Epithelial cell of esophagus (primary cell): ENCODE measurements around the gene KPNA3.

Experiments used
- DNase-seq: peaks from one replicate; pipeline ENCODE4 v3.0.0; 2010; ENCODE audit warnings: low read depth
- H3K4me3 ChIP-seq: 2 replicates; pipeline ENCODE4 v1.5.1; 2011; ENCODE audit warnings: mild to moderate bottlenecking, low read length, control low read depth
- TF ChIP-seq, protein P1 (sequence below): IDR thresholded peaks from 2 replicates; pipeline ENCODE4 v1.5.1; 2011; ENCODE audit warnings: low read depth, mild to moderate bottlenecking, low read length, control low read depth, inconsistent platforms; ENCODE audit not compliant: insufficient read depth; ENCODE audit errors: missing control alignments

The KPNA3 gene

DNA sequence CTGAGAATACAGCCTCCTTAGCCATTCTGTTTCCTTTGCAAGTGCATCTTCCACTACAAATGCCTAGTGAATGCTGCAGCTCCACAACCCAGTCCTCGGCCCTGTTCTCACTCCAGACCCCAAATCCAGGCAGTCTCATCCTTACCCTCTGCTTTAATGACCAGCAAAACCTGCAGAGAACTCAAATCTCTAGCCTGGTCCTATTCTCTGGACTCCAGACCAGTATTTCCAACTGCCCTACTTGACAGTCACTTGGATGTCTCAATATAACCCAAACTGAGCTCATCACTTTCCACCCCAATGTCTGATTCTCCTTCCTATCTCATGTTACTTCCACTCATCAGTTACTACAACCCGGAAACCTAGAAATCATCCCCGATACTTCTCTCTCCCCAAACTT, 98.6 kb downstream of the KPNA3 start:
- TF ChIP-seq, protein P1, sequence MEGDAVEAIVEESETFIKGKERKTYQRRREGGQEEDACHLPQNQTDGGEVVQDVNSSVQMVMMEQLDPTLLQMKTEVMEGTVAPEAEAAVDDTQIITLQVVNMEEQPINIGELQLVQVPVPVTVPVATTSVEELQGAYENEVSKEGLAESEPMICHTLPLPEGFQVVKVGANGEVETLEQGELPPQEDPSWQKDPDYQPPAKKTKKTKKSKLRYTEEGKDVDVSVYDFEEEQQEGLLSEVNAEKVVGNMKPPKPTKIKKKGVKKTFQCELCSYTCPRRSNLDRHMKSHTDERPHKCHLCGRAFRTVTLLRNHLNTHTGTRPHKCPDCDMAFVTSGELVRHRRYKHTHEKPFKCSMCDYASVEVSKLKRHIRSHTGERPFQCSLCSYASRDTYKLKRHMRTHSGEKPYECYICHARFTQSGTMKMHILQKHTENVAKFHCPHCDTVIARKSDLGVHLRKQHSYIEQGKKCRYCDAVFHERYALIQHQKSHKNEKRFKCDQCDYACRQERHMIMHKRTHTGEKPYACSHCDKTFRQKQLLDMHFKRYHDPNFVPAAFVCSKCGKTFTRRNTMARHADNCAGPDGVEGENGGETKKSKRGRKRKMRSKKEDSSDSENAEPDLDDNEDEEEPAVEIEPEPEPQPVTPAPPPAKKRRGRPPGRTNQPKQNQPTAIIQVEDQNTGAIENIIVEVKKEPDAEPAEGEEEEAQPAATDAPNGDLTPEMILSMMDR, result no peak
- H3K4me3 ChIP-seq, result no peak overlapping the region
- DNase-seq, result no peak

DNA sequence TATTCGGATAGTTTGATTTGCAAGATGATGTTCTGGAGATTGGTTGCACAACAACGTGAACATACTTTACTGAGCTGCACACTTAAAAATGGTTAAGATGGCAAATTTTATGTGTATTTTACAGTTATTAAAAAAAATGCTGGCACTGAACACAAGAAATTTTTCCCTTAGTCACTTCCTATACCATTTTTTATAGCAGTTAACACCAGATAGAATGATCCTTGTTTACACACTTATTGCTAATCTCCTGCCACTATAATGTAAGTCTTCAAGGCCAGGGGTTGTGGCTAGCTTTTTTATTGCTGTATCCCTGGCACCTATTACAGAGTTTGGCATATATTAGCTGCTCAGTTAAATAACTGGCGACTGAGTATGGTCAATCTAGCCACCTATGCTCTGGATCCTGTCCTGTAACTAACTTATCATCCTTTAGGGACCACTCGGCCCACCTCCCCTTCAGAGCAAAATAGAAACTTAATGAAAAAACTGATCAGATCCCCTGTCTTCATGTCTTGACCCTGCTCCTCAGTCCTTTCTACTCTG, 99.2 kb downstream of the KPNA3 start:
- TF ChIP-seq, protein P1, result no peak
- no peak overlapping the region for H3K4me3 ChIP-seq
- DNase-seq, result no peak

DNA sequence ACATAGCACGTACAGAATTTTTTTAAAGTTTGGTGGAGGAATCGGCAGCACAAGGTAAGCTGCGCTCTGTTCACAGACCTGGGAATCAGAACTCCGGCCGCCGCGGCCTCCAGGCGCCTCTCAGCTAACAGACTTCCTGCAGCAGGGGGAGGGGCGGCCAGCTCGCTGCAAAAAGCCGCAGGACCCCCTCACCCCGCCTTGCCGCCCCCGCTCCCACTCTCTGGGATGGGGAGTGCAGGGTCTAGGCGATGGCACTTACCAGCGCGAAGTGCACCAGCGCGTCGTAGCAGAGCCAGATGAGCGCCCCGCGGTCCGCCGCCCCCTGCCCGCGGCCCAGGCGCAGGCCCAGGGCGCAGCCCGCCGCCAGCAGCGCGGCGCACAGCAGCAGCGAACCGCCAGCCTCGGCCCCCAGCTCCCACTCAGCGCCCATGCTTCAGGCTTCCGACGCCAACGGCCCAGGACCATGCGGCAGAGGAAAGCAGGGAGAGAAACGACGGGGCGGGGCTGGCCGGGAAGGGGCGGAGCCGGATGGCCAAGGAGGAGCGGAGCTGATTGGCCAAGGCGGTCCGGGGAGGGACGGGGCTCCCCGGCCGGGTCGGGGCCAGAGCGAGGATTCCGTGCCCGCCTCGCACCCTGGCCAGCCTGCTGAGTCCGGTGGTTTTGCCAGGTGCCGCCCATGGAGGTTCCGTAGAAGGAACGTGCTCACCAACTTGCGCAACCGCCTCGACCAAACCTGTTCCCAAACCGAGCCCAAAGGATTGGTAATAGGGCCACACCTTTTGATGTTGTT, 101.3 kb downstream of the KPNA3 start, which contains the start of gene EBPL:
TSS of gene EBPL (minus strand) at position 492 of the 790 bp plus-strand sequence. CDS start at position 430, 62 bp downstream.
- peak; percentile 98 for DNase-seq
- TF ChIP-seq, protein P1, result no peak
- H3K4me3 ChIP-seq, result peak within 1 kb of the TSS; percentile 89

DNA sequence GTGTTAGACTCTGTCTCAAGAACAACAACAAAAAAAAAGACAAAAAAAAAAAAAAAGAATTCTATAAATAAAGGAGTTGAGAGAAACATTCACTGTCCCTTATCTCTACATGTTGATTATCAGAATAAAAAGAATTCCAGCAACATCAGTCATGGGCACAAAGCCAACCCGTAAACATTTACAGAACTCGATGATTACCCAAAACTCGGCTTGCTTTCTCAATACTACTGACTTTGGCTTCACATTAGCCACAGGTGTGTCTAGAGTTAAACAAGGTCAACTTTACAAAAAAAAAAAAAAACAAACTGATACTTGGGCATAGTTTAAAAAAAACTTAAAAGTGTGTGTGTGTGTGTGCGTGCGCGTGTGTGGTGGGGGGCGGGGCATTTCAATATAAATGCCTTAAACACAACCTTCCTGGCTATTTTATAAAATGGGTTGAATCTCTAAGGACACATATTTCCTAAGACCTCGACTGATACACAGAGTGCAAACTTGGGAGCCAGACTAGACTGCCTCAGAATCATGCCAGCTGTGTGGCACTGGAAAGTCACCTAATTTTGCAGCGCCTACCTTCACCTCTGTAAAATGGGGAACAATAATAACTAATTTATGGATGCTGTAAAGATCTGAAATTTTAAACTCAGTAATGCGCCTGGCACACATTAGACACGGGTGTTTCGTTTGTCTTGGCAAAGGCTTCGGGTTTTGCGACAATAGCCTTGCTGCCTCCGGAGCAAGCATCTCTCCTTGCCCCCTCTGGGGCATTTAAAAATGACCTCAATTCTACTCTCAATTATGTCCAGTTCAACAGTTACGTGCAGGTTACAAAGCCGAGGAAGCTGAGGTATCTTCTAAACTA, 102.1 kb downstream of the KPNA3 start:
- H3K4me3 ChIP-seq, result peak overlapping the region; percentile 89
- TF ChIP-seq, protein P1, result no peak
- peak; percentile 69 for DNase-seq

DNA sequence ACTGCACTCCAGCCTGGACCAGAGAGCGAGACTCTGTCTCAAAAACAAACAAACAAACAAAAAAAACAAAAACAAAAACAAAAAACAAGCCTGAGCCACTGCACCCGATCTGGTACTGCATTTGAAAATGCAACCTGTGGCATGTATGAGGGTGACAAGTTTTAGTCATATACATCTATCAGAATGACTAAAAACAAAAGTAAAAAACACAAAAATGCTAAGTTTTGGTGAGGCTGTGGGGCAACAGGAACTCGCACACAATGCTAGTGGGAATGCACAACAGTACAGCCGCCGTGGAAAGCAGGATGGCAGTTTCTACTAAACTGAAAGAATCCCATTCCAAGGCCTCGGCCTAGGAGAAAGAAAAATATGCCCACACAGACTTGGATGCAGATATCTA, 109.0 kb downstream of the KPNA3 start:
- H3K4me3 ChIP-seq, result no peak overlapping the region
- DNase-seq, result no peak

DNA sequence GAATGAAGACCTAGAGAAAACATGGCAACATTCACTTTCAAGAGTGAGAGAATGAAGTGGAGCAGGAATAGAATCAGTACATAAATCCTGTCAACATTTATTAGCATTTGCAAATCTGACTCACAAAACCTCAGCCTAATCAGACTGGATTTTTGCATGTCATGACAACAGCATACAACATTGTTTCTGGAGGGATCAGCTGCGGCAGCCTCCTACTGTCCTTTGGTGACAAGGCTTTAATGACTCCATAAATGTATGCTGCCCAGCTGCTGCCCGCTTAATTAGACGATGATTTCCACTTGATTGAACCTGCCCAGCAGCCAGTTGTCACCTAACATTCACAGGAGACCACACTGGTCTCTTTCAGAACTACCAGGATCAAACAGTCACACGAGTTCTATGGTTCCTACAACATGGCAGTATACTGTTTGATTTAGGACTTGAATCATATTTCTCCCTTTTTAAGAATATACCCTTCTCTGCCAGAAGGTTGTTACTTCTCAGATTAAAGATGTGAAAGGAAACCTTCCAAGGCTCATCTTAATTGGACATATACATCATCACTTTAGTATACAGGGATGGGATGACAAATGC, 110.5 kb downstream of the KPNA3 start:
- TF ChIP-seq, protein P1, result no peak
- H3K4me3 ChIP-seq, result no peak overlapping the region

More for the DNA sequence above, 109.0 kb downstream of the KPNA3 start:
- TF ChIP-seq, protein P1, result no peak

More for the DNA sequence above, 110.5 kb downstream of the KPNA3 start:
- peak; percentile 80 for DNase-seq
